Choroid plexus epithelial cell (primary cell): Measurements from ENCODE around the gene TBC1D22A.

Experiments
- DNase-seq: peaks from one replicate; pipeline ENCODE4 v3.0.0-alpha.2; 2010; ENCODE audit warnings: low read depth
- H3K4me3 ChIP-seq: 2 replicates; pipeline ENCODE4 v1.5.1; 2011; ENCODE audit warnings: low read depth, mild to moderate bottlenecking, control low read depth, low read length, moderate library complexity
- TF ChIP-seq, protein P1 (sequence below): conservative IDR thresholded peaks from 2 replicates; pipeline ENCODE4 v1.5.1; 2011; ENCODE audit warnings: low read depth, mild to moderate bottlenecking, control low read depth, inconsistent platforms, low read length, moderate library complexity

TBC1D22A gene

GRCh38 chr22:46800102-46800857 is 37.8 kb downstream of the TBC1D22A start:
- H3K4me3 ChIP-seq: no peak overlapping the region
- TF ChIP-seq, protein P1, sequence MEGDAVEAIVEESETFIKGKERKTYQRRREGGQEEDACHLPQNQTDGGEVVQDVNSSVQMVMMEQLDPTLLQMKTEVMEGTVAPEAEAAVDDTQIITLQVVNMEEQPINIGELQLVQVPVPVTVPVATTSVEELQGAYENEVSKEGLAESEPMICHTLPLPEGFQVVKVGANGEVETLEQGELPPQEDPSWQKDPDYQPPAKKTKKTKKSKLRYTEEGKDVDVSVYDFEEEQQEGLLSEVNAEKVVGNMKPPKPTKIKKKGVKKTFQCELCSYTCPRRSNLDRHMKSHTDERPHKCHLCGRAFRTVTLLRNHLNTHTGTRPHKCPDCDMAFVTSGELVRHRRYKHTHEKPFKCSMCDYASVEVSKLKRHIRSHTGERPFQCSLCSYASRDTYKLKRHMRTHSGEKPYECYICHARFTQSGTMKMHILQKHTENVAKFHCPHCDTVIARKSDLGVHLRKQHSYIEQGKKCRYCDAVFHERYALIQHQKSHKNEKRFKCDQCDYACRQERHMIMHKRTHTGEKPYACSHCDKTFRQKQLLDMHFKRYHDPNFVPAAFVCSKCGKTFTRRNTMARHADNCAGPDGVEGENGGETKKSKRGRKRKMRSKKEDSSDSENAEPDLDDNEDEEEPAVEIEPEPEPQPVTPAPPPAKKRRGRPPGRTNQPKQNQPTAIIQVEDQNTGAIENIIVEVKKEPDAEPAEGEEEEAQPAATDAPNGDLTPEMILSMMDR: no peak
- DNase-seq: no peak

DNA sequence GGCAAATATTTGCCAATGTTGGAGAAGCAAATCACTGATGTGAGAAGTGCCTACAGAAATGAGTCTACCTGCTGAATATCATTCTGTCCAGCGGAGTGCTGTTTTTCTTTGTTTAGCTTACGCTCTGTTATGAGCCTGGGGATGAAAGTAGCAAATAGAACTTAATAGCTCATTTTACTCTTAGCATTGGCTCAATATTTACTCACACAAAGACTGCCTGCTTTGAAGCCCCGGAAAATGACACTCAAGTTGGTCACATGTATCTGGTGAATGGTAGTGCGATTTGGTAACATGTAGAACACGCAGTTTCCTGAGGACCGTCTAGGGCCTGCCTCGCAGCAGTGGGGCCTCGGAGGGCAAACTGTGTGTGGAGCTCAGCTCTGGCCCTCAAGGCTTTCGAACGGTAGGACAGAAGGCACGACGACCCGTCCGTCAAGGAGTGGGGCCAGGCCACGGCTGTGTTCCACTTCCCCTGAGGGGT is 38.9 kb downstream of the TBC1D22A start:
- H3K4me3 ChIP-seq: no peak overlapping the region
- TF ChIP-seq, protein P1: no peak
- DNase-seq: no peak

DNA sequence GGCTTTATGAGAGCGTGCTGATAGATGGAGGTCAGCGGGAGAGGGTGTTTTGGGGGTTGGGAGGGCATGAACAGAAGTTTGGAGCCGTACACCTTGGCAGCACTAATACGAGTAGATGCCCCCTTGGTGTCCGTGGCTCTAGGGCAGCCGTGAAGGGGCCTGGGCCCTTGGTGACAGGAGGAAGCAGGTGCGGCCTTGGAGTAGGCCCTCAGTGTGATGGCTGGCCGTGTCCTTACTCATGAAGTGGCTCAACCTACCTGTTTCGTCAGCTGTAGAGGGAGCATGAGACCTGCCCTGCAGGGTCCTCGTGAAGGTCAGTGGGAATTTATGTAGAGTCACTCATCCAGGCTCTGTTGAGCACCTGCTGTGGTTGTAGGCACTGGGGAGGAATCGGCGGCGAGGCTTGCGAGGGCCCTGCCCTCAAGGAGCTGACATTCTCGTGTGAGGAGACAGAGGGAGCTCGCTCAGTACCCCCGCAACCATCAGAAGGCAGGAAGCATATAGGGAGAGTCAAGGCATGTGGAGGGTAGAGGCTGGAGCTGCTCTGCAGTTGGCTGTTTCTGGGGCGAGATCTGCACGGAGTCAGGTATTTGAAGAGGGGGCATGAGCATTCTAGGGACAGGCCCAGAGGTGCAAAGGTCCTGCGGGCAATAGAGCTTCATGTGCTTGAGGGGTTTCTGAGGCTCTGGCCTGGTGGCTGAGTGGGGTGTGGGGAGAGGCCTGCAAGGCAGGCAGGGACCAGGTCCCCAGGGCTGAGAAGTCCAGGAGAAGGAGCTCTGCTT is 39.6 kb downstream of the TBC1D22A start:
- no peak overlapping the region for H3K4me3 ChIP-seq
- TF ChIP-seq, protein P1: no peak
- no peak for DNase-seq

- DNase-seq: no peak
- no peak overlapping the region for H3K4me3 ChIP-seq
- TF ChIP-seq, protein P1: no peak
Measured at GRCh38 chr22:46802608-46803027, 40.2 kb downstream of the TBC1D22A start.

DNA sequence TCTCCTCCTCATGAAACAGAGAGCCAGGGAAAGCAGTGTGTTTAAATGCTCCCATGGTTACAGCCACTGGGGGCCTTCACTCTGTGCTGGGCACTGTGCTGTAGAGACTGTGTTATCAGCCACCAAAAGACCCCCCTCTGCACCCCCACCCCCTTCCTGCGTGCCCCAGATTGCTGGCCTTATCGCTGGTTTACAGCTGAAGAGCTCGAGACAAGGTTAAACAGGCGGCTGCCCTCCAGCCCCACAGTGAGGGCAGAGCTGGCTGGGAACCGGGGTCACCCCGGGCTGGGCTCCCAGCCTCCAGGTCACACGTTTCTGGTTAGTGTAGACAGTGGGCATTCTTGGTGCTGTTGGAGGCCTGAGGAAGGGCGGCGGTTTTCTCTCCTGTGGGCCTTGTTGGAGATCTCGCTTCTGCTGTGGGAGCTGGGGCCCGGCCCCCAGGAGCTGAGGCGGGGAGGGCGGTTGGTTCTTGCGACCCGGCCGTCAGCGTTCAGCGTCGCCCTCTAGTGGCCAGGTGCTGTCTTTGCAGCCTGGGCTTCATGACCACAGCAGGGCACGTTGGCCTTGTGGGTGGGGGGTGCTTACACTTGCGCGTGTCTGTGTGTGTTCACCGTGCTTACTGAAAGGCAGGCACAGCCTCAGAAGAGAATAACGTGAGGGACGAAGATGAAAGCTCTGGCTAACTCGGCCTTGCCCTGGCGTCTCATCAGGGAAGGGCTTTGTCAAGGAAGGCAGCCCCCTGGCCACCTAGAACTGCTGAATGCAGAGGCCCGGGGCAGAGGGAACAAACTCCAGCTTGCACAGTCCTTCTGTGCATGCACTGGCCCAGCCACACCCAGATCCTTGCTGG is 40.8 kb downstream of the TBC1D22A start:
- TF ChIP-seq, protein P1: peak; percentile 94
- peak; percentile 49 for DNase-seq
- no peak overlapping the region for H3K4me3 ChIP-seq

DNA sequence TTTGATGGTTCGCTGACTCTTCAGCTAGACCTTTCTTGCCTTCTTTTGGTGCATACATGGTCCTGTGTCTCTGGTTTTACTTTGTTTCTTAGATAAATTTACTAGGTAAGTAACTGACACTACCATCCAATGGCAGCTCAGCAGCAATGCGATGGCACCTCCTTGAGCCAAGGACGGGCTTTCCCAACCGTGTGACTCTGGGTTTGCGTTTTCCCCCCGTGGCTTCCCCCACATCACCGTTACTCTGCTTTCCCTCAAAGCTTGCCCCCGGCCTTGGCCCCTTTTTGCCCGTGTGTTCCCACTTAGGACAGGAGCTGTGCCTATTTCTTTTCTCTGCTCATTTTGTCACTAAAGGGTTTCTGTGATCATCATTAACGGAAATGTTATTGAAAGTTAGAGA is 41.5 kb downstream of the TBC1D22A start:
- TF ChIP-seq, protein P1: no peak
- DNase-seq: no peak

More for the DNA sequence above, 41.5 kb downstream of the TBC1D22A start:
- no peak overlapping the region for H3K4me3 ChIP-seq
